Hepatocyte (in vitro differentiated cells): ENCODE data around the gene MAP4K3. TPM values are rescaled to one million over a fixed set of nuclear protein-coding genes. Genes with fewer than 3 reads are reported as not detected.
"Not testable (repeated sequence)": the region's sequence is repeated elsewhere in the genome, so short reads cannot be mapped to it uniquely, and the experiment has no call there.

Experiments
- DNase-seq: peaks from one replicate; pipeline ENCODE4 v3.0.0-alpha.2; 2016; ENCODE audit warnings: low spot score
- H2AFZ ChIP-seq: fragments of 200-600 bp; sonication (generic); 2 replicates; pipeline ENCODE4 v1.6.0; 2016; ENCODE audit warnings: antibody characterized with exemption, mild to moderate bottlenecking
- H3K27ac ChIP-seq: fragments of 200-600 bp; sonication (generic); 2 replicates; pipeline ENCODE4 v1.5.1; 2016; ENCODE audit warnings: mild to moderate bottlenecking
- H3K27me3 ChIP-seq: fragments of 200-600 bp; sonication (generic); 2 replicates; pipeline ENCODE4 v1.6.1; 2016
- H3K36me3 ChIP-seq: fragments of 200-600 bp; sonication (generic); replicated peaks from 2 replicates; pipeline ENCODE4 v1.5.1; 2016; ENCODE audit warnings: low read depth; ENCODE audit not compliant: insufficient read depth
- H3K4me1 ChIP-seq: fragments of 200-600 bp; sonication (generic); 2 replicates; pipeline ENCODE4 v1.5.1; 2016; ENCODE audit warnings: mild to moderate bottlenecking, moderate library complexity; ENCODE audit not compliant: insufficient read depth
- H3K4me2 ChIP-seq: fragments of 200-600 bp; sonication (generic); 2 replicates; pipeline ENCODE4 v1.6.0; 2016
- H3K4me3 ChIP-seq: fragments of 200-600 bp; sonication (generic); 2 replicates; pipeline ENCODE4 v1.5.1; 2016; ENCODE audit warnings: mild to moderate bottlenecking
- H3K79me2 ChIP-seq: fragments of 200-600 bp; sonication (generic); 2 replicates; pipeline ENCODE4 v1.6.0; 2017; ENCODE audit warnings: mild to moderate bottlenecking
- H3K9me2 ChIP-seq: fragments of 200-600 bp; sonication (generic); replicated peaks from 2 replicates; pipeline ENCODE4 v1.6.0; 2017; ENCODE audit warnings: mild to moderate bottlenecking; ENCODE audit not compliant: insufficient read depth
- H3K9me3 ChIP-seq: fragments of 200-600 bp; sonication (generic); 2 replicates; pipeline ENCODE4 v1.5.1; 2016; ENCODE audit warnings: low read depth, mild to moderate bottlenecking
- H4K20me1 ChIP-seq: fragments of 200-600 bp; sonication (generic); 2 replicates; pipeline ENCODE4 v1.6.0; 2016; ENCODE audit warnings: mild to moderate bottlenecking; ENCODE audit not compliant: insufficient read depth, poor library complexity, severe bottlenecking
- CTCF ChIP-seq: fragments of 200-600 bp; sonication (generic); IDR thresholded peaks from 2 replicates; pipeline ENCODE4 v1.5.1; 2016; ENCODE audit warnings: antibody characterized with exemption, mild to moderate bottlenecking; ENCODE audit not compliant: poor library complexity
- EZH2 ChIP-seq: fragments of 200-600 bp; sonication (generic); IDR thresholded peaks from 2 replicates; pipeline ENCODE4 v1.6.1; 2016; ENCODE audit warnings: antibody characterized with exemption, mild to moderate bottlenecking, borderline replicate concordance
- EZH2phosphoT487 ChIP-seq: fragments of 200-600 bp; sonication (generic); IDR thresholded peaks from one replicate; pipeline ENCODE4 v1.6.1; 2018; ENCODE audit warnings: antibody characterized with exemption, mild to moderate bottlenecking, low read depth, moderate library complexity; ENCODE audit not compliant: unreplicated experiment, severe bottlenecking
- WGBS: methylation state at CpG from one replicate; pipeline ENCODE4 v1.1.6; 2016; ENCODE audit warnings: low lambda C conversion rate; ENCODE audit errors: missing lambda C conversion rate; 5-methylcytosine and 5-hydroxymethylcytosine counted together
- polyA plus RNA-seq: library from polyadenylated mRNA; unstranded; fragments of >200 nt; fragmentation: Nextera tagmentation; extraction: Ambion mirVana; gene quantifications from 2 replicates; pipeline ENCODE4 v1.2.1, GENCODE V29; 2016
- total RNA-seq: library from RNA; depleted of rRNA; stranded (reverse); fragments of >200 nt; gene quantifications from 2 replicates; pipeline ENCODE4 v1.2.3, GENCODE V29; 2014

MAP4K3 gene
- total and polyA plus RNA-seq, 2 experiments from 2014 or later: 24.5 to 65.1 TPM

DNA sequence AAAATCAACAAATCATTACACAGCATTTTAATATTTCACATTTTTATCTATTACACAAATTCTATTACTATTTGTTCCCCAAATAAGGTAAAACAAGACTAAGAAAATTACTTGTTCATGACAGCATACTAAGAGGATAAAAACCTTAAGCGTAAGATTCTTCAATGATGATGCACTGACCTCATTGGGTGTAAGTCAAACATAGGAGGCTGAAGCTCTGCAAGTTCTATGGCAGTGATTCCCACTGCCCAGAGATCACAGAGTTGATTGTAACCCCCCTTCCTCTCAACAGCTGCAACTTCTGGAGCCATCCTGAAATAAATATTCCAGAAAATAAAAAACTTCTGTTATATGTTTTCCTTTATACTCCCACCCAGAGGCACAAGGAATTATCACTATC, 111.1 kb downstream of the MAP4K3 start:
- DNase-seq: no peak
- Histone ChIP-seq H3K9me3 (no peaks in the 10 kb centered on the region), H3K36me3 (no peaks in the 10 kb centered on the region), H3K79me2 (no peaks in the 10 kb centered on the region), H4K20me1 (no peaks in the 10 kb centered on the region), H3K4me2 (no peak overlapping the region), H3K9me2 (no peaks in the 10 kb centered on the region), H3K4me3 (no peak overlapping the region), H3K27ac (no peak overlapping the region), H3K4me1 (no peaks in the 10 kb centered on the region), H2AFZ (no peak overlapping the region), H3K27me3 (no peaks in the 10 kb centered on the region)
- WGBS: 93% methylated on average over 1 of the region's 1 CpG
- TF ChIP-seq EZH2 (no peak), CTCF (no peak), EZH2phosphoT487 (no peak)

GRCh38 chr2:39321056-39322035, 115.7 kb downstream of the MAP4K3 start:
- WGBS: 83% methylated on average over 16 of the region's 16 CpGs
- H3K4me2 ChIP-seq, H3K27ac ChIP-seq, H3K9me3 ChIP-seq, DNase-seq, H4K20me1 ChIP-seq, H3K79me2 ChIP-seq, H3K4me1 ChIP-seq, H2AFZ ChIP-seq, H3K27me3 ChIP-seq, H3K36me3 ChIP-seq, H3K9me2 ChIP-seq, H3K4me3 ChIP-seq: not testable (repeated sequence)

- no peaks in the 10 kb centered on the region for H3K27me3 ChIP-seq
- no peak overlapping the region for H2AFZ ChIP-seq
- H3K27ac ChIP-seq: no peak overlapping the region
- peaks cover 7% of the 10 kb centered on the region for H3K36me3 ChIP-seq
- no peaks in the 10 kb centered on the region for H3K9me3 ChIP-seq
- H3K4me1 ChIP-seq: no peaks in the 10 kb centered on the region
- no peak overlapping the region for H3K4me2 ChIP-seq
- H3K4me3 ChIP-seq: no peak overlapping the region
- no peaks in the 10 kb centered on the region for H4K20me1 ChIP-seq
- 95% methylated on average over 4 of the region's 4 CpGs for WGBS
- H3K79me2 ChIP-seq: no peaks in the 10 kb centered on the region
- H3K9me2 ChIP-seq: no peaks in the 10 kb centered on the region
- no peak for DNase-seq
- no peak for TF ChIP-seq EZH2phosphoT487
- TF ChIP-seq EZH2: no peak
- TF ChIP-seq CTCF: no peak
These were observed 116.9 kb downstream of the MAP4K3 start for GRCh38 chr2:39320162-39320561.

DNA sequence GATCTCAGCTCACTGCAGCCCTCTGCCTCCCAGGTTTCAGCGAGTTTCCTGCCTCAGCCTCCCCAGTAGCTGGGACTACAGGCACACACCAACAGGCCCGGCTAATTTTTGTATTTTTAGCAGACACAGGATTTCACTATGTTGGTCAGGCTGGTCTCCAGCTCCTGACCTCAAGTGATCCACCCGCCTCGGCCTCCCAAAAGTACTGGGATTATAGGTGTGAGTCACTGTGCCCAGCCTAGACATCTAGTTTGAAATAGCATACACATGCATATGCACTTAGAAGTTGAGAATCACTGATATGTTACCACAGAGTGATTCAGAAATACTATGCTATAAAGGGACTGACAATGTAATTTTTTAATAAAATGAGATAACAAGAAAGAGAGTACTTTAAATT, 123.5 kb downstream of the MAP4K3 start:
- no peak overlapping the region for H3K27ac ChIP-seq
- no peaks in the 10 kb centered on the region for H3K9me2 ChIP-seq
- H3K4me2 ChIP-seq: no peak overlapping the region
- H3K36me3 ChIP-seq: no peaks in the 10 kb centered on the region
- no peaks in the 10 kb centered on the region for H4K20me1 ChIP-seq
- TF ChIP-seq CTCF (no peak), EZH2 (no peak), EZH2phosphoT487 (no peak)
- H3K9me3 ChIP-seq: no peaks in the 10 kb centered on the region
- H3K27me3 ChIP-seq: no peaks in the 10 kb centered on the region
- no peaks in the 10 kb centered on the region for H3K79me2 ChIP-seq
- H3K4me1 ChIP-seq: no peaks in the 10 kb centered on the region
- WGBS: 82% methylated on average over 4 of the region's 4 CpGs
- no peak overlapping the region for H3K4me3 ChIP-seq
- no peak overlapping the region for H2AFZ ChIP-seq
- no peak for DNase-seq
